Thoracic aorta (tissue), 2 donors: ENCODE measurements around the gene CBFB. TPM values are rescaled to one million over a fixed set of nuclear protein-coding genes. Genes with fewer than 3 reads are reported as not detected.
A peak's percentile ranks its signal among the peaks of the same experiment; 100 is the strongest.

Experiments
- ATAC-seq: fragments of 150-250 bp; one replicate; pipeline ENCODE4 v1.8.0; 2017; ENCODE audit warnings: low read depth; ENCODE audit not compliant: insufficient number of reproducible peaks, low FRiP score
- DNase-seq: peaks from one replicate; pipeline ENCODE4 v3.0.0-alpha.2; 2020; ENCODE audit warnings: low spot score
- H3K27ac ChIP-seq, 2 donors: fragments of 200-600 bp; sonication (generic); 1 replicate in 1 of 2; 2 replicates in 1 of 2; pipeline ENCODE4 v1.5.1; 2016; ENCODE audit warnings: mild to moderate bottlenecking in 2 of 2, moderate library complexity in 2 of 2
- H3K27me3 ChIP-seq: fragments of 200-600 bp; sonication (generic); replicated peaks from 2 replicates; pipeline ENCODE4 v1.6.0; 2016; ENCODE audit warnings: mild to moderate bottlenecking; ENCODE audit not compliant: insufficient read depth
- H3K36me3 ChIP-seq: fragments of 200-600 bp; sonication (generic); one replicate; pipeline ENCODE4 v1.5.1; 2016
- H3K4me1 ChIP-seq, 2 donors: fragments of 200-600 bp; sonication (generic); 1 replicate in 1 of 2; 2 replicates in 1 of 2; pipeline versions ENCODE4 v1.5.1 to v1.6.0; 2016; ENCODE audit warnings: low read depth in 2 of 2, mild to moderate bottlenecking in 1 of 2; ENCODE audit not compliant: control insufficient read depth in 1 of 2
- H3K4me3 ChIP-seq: fragments of 200-600 bp; sonication (generic); 2 replicates; pipeline ENCODE4 v1.5.1; 2016; ENCODE audit warnings: mild to moderate bottlenecking
- H3K9me3 ChIP-seq: fragments of 200-600 bp; sonication (generic); 2 replicates; pipeline ENCODE4 v1.5.1; 2016
- total RNA-seq, 2 donors: library from RNA; depleted of rRNA; stranded (reverse); fragments of >200 nt; gene quantifications; one replicate each; pipeline versions ENCODE4 v1.1.0 to v1.2.3, GENCODE V29; 2016
- TF ChIP-seq, protein P1 (sequence below): fragments of 200-600 bp; sonication (generic); IDR thresholded peaks from one replicate; pipeline ENCODE4 v1.5.1; 2019; ENCODE audit warnings: antibody characterized with exemption

The CBFB gene
- total RNA-seq, 2 donors from 2014 or later = 28.3 to 79.7 TPM

DNA sequence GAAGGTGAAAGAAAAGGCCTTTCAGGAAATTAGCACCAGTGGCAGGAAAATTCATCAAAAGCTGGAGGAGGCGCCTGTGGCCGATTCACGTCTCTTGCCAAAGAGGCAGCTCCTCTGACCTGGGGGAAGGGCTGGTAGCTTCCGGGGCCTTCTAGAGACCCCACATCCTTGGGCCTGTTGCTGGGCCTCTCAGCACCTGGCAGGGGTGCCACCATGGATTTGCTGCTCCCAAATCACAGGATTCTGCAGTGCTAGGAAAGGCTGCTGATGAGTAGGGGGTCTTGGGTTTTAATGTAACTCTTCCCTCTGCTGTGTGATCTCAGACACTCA lies 11.6 kb upstream of the CBFB start:
- no peak for ATAC-seq

DNA sequence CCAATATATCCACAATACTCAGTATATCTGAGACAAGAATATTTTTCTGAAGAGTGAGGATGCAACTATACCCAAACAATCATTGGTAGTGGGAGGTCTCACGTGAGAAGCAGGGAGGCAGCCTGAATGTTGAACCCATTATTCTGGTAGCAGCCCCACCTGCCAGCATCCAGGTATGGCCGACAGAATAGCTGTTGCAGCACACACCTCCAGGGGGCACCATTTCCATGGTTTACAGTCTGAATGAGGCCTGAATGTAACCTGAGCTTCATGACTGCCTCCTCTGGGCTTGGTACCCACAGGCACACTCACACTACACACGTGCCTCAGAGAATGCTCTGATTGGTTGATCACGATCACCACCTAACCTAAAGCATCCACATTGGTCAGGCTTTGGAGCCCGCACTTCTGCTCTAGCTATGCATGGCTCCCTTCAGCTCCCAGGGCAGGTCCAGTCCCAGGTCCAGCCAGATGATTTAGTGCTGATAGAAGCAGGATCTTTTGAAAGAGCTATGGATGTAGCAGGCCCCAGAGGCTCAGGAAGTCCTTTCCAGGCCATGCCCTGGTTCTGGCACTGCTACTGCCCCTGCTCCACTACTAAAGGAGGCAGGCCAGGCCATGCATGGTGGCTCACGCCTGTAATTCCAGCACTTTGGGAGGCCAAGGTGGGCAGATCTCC lies 11.0 kb upstream of the CBFB start:
- DNase-seq (no peak), ATAC-seq (no peak)
- Histone ChIP-seq H3K4me3 (no peak overlapping the region), H3K27me3 (no peaks in the 10 kb centered on the region), H3K9me3 (no peaks in the 10 kb centered on the region), H3K36me3 (no peaks in the 10 kb centered on the region), H3K4me1 (peaks cover 10 to 18% of the 10 kb centered on the region in 2 donors), H3K27ac (no peak overlapping the region)
- TF ChIP-seq, protein P1, sequence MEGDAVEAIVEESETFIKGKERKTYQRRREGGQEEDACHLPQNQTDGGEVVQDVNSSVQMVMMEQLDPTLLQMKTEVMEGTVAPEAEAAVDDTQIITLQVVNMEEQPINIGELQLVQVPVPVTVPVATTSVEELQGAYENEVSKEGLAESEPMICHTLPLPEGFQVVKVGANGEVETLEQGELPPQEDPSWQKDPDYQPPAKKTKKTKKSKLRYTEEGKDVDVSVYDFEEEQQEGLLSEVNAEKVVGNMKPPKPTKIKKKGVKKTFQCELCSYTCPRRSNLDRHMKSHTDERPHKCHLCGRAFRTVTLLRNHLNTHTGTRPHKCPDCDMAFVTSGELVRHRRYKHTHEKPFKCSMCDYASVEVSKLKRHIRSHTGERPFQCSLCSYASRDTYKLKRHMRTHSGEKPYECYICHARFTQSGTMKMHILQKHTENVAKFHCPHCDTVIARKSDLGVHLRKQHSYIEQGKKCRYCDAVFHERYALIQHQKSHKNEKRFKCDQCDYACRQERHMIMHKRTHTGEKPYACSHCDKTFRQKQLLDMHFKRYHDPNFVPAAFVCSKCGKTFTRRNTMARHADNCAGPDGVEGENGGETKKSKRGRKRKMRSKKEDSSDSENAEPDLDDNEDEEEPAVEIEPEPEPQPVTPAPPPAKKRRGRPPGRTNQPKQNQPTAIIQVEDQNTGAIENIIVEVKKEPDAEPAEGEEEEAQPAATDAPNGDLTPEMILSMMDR = peak; percentile 47

More for the DNA sequence above, 11.6 kb upstream of the CBFB start:
- Histone ChIP-seq H3K27me3 (no peaks in the 10 kb centered on the region), H3K4me1 (peaks cover 10 to 21% of the 10 kb centered on the region in 2 donors), H3K4me3 (no peak overlapping the region), H3K9me3 (no peaks in the 10 kb centered on the region), H3K36me3 (no peaks in the 10 kb centered on the region), H3K27ac (no peak overlapping the region)
- TF ChIP-seq, protein P1 = no peak
- DNase-seq = no peak

DNA sequence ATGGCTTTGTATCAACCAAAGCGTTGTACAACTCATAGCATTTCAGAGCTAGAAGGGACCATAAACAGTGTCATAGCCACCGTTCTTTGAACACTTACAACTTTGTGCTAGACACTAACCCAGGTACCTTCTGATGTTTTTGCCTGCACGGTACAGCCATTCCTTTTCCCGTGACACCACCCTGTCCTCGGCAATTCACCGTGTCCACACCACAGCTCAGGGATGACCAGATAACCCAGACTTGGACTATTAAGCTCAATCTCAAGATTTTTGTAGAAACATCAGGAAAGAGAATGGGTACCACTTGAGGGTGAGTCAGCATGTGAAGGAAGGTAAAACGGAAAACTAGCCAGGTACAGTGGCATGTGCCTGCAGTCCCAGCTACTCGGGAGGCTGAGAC lies 9.8 kb upstream of the CBFB start:
- H3K4me1 ChIP-seq = peaks cover 5 to 10% of the 10 kb centered on the region in 2 donors
- H3K27ac ChIP-seq = no peak overlapping the region
- no peaks in the 10 kb centered on the region for H3K36me3 ChIP-seq
- DNase-seq (no peak), ATAC-seq (no peak)
- TF ChIP-seq, protein P1 = no peak
- H3K9me3 ChIP-seq = no peaks in the 10 kb centered on the region
- H3K27me3 ChIP-seq = no peaks in the 10 kb centered on the region
- no peak overlapping the region for H3K4me3 ChIP-seq

DNA sequence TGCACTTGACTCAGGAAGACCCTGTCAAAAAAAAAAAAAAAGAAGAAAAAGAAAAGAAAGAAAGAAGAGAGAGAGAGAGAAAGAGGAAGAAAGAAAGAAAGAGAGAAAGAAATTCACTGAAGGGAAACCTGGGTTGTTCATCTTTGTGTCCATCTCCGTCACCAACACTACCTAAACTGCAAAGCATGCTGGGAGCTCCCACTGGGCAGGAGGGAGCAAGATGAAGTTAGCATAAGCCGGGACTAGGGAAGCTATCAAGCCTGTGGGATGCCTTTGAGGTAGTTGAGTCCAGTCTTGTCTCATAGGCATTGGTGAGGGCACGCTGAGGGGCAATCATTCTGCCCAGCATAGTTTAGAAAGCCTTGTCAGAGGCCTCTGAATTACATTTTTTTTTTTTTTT lies 7.6 kb upstream of the CBFB start:
- Histone ChIP-seq H3K27me3 (no peaks in the 10 kb centered on the region), H3K4me3 (no peak overlapping the region), H3K27ac (no peak overlapping the region), H3K9me3 (no peaks in the 10 kb centered on the region), H3K36me3 (no peaks in the 10 kb centered on the region), H3K4me1 (no peaks in the 10 kb centered on the region)
- DNase-seq (no peak), ATAC-seq (no peak)
- TF ChIP-seq, protein P1 = no peak

DNA sequence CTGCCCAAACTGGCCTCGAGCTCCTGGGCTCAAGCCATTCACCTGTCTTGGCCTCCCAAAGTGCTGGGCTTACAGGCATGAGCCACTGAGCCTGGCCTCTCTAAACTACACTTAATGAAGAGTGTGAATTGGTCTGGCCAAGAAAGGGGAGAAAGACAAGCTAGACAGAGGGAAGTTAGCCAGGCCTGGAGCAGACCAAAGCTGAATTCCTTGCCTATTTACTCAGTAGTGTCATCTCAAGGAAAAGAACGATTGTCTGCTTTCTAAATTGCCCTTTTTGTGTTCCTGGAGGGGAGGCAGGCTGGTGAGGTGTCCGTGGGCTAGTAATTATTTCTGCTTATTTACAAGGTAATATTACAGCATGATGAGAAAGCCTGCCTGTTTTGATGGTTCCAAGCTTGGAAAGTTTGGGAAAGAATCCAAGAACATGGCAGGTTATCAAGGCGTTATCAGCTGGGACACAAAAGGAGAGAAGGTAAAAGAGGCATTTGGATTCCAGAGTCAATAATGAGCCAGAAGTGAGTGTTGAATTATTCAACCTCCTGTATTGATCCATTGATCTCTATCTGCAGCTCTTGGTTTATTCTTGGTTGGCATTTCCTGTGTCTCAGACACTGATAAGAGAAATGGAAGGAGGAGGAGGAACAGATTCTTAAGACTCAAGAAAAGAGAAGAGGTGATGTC lies 6.3 kb upstream of the CBFB start:
- DNase-seq (no peak), ATAC-seq (no peak)
- H3K4me3 ChIP-seq = no peak overlapping the region
- no peaks in the 10 kb centered on the region for H3K4me1 ChIP-seq
- H3K36me3 ChIP-seq = no peaks in the 10 kb centered on the region
- TF ChIP-seq, protein P1 = no peak
- H3K27me3 ChIP-seq = no peaks in the 10 kb centered on the region
- no peak overlapping the region for H3K27ac ChIP-seq
- no peaks in the 10 kb centered on the region for H3K9me3 ChIP-seq
